GM12878 (cell line): ENCODE measurements around the gene NT5DC4. TPM values are rescaled to one million over a fixed set of nuclear protein-coding genes. Genes with fewer than 3 reads are reported as not detected.
A peak's percentile ranks its signal among the peaks of the same experiment; 100 is the strongest.

Source experiments
- ATAC-seq: fragments of 200-7000 bp; cut with Tn5 transposase; 3 replicates; pipeline ENCODE4 v1.9.1; 2020; ENCODE audit warnings: mild to moderate bottlenecking, moderate library complexity
- BruUV-seq: library from RNA; stranded (reverse); fragments of 400-500 nt; replicated peaks from 2 replicates; lab custom pipeline; 2021; lab: Mats Ljungman, UMichigan
- CTCF ChIA-PET: fragments of 300-600 bp; sonication (Branson Sonifier 250); formaldehyde crosslinking; extraction: SDS; loops from one replicate; lab custom pipeline; 2021; ENCODE audit warnings: inconsistent platforms; lab: Yijun Ruan, JAX
- POLR2A ChIA-PET: fragments of 350-600 bp; formaldehyde crosslinking; extraction: SDS; loops from one replicate; lab custom pipeline; 2021; ENCODE audit warnings: inconsistent platforms; lab: Charles Lee
- RAD21 ChIA-PET: fragments of 300-600 bp; sonication (Branson Sonifier 250); formaldehyde crosslinking; loops from one replicate; lab custom pipeline; 2023; ENCODE audit warnings: antibody characterized with exemption; ENCODE audit not compliant: unreplicated experiment; lab: Charles Lee
- SMC1A ChIA-PET: fragments of 300-600 bp; sonication (Branson Sonifier 250); formaldehyde crosslinking; loops from one replicate; lab custom pipeline; 2023; ENCODE audit not compliant: unreplicated experiment, uncharacterized antibody; lab: Charles Lee
- DNase-seq: peaks from one replicate; pipeline ENCODE4 v3.0.0-alpha.2; 2011; ENCODE audit warnings: low read depth, low spot score
- FAIRE-seq: peaks from 3 replicates; lab custom pipeline; 2011; peaks lifted over from hg19 to GRCh38; lab: Jason Lieb, UNC
- H2AFZ ChIP-seq: 2 replicates; pipeline ENCODE4 v1.6.0; 2011; ENCODE audit warnings: low read depth, low read length, control low read depth; ENCODE audit not compliant: control insufficient read depth
- H3K27ac ChIP-seq: 2 replicates; pipeline ENCODE4 v1.5.1; 2011; ENCODE audit warnings: control low read depth; ENCODE audit not compliant: control insufficient read depth, insufficient read depth
- H3K27me3 ChIP-seq, 2 experiments: replicated peaks in 1 of 2; 2 replicates each; pipeline versions ENCODE4 v1.6.0 to v1.6.1; 2011; ENCODE audit warnings: low read length in 1 of 2; ENCODE audit not compliant: control insufficient read depth in 2 of 2, insufficient read depth in 2 of 2
- H3K36me3 ChIP-seq, 2 experiments: 2 replicates each; pipeline ENCODE4 v1.5.1; 2011; ENCODE audit warnings: low read length in 1 of 2; ENCODE audit not compliant: control insufficient read depth in 2 of 2, insufficient read depth in 2 of 2
- H3K4me1 ChIP-seq: 2 replicates; pipeline ENCODE4 v1.6.1; 2011; ENCODE audit warnings: mild to moderate bottlenecking, low read length, moderate library complexity, mixed read lengths; ENCODE audit not compliant: control insufficient read depth, insufficient read depth
- H3K4me2 ChIP-seq: 2 replicates; pipeline ENCODE4 v1.6.0; 2011; ENCODE audit warnings: control low read depth; ENCODE audit not compliant: control insufficient read depth, insufficient read depth
- H3K4me3 ChIP-seq: fragments of 200-600 bp; sonication (generic); 2 replicates; pipeline ENCODE4 v1.5.1; 2016
- H3K79me2 ChIP-seq: 2 replicates; pipeline ENCODE4 v1.6.0; 2011; ENCODE audit warnings: low read length; ENCODE audit not compliant: control insufficient read depth, insufficient read depth
- H3K9ac ChIP-seq: 2 replicates; pipeline ENCODE4 v1.8.0; 2011; ENCODE audit warnings: low read length, control low read depth, mixed read lengths; ENCODE audit not compliant: control insufficient read depth, insufficient read depth
- H3K9me3 ChIP-seq: replicated peaks from 3 replicates; pipeline ENCODE4 v1.5.1; 2011; ENCODE audit warnings: mild to moderate bottlenecking, low read length; ENCODE audit not compliant: control insufficient read depth, insufficient read depth
- H4K20me1 ChIP-seq: 2 replicates; pipeline ENCODE4 v1.6.0; 2011; ENCODE audit not compliant: control insufficient read depth, insufficient read depth
- BACH1 ChIP-seq: fragments of 450-650 bp; IDR thresholded peaks from 2 replicates; pipeline ENCODE4 v1.6.1; 2017; ENCODE audit warnings: mild to moderate bottlenecking, borderline replicate concordance
- EGR1 ChIP-seq, 2 experiments: IDR thresholded peaks; 1 replicate in 1 of 2; 2 replicates in 1 of 2; pipeline ENCODE4 v1.6.1; 2011 to 2012; ENCODE audit warnings: low read depth in 2 of 2, low read length in 2 of 2, borderline replicate concordance in 1 of 2, mild to moderate bottlenecking in 1 of 2, moderate library complexity in 1 of 2
- IKZF2 ChIP-seq, 2 experiments: fragments of 450-650 bp; IDR thresholded peaks; 2 replicates each; pipeline ENCODE4 v1.6.1; 2017; ENCODE audit warnings: mild to moderate bottlenecking in 2 of 2, moderate library complexity in 2 of 2
- LARP7 ChIP-seq: fragments of 450-650 bp; IDR thresholded peaks from 2 replicates; pipeline ENCODE4 v1.6.1; 2017; ENCODE audit warnings: mild to moderate bottlenecking
- MEF2A ChIP-seq: IDR thresholded peaks from 2 replicates; pipeline ENCODE4 v1.6.1; 2011; ENCODE audit warnings: low read depth, mild to moderate bottlenecking, low read length, moderate library complexity; ENCODE audit not compliant: insufficient read depth
- MXI1 ChIP-seq: fragments of 150-350 bp; IDR thresholded peaks from 2 replicates; pipeline ENCODE4 v1.6.1; 2011; ENCODE audit warnings: low read depth, mild to moderate bottlenecking, inconsistent platforms, low read length, improper control_type of control experiment
- POLR2A ChIP-seq: IDR thresholded peaks from 2 replicates; pipeline ENCODE4 v1.6.1; 2011; ENCODE audit warnings: low read depth, mild to moderate bottlenecking, low read length
- SUPT20H ChIP-seq: IDR thresholded peaks from 2 replicates; pipeline ENCODE4 v1.6.1; 2011; ENCODE audit warnings: low read depth, mild to moderate bottlenecking, low read length, moderate library complexity, borderline replicate concordance; ENCODE audit not compliant: control insufficient read depth
- TBL1XR1 ChIP-seq: IDR thresholded peaks from 2 replicates; pipeline ENCODE4 v1.6.1; 2012; ENCODE audit warnings: low read depth, low read length, improper control_type of control experiment
- in situ Hi-C: fragments of 300-500 bp; cut with MboI; formaldehyde crosslinking; loops from 9 replicates; pipeline ENCODE4 v1.14.3; 2018; ENCODE audit warnings: mixed read lengths
- intact Hi-C: fragments of 100-400 bp; cut with micrococcal nuclease; formaldehyde crosslinking; loops from one replicate; pipeline ENCODE4 v1.14.2; 2022; ENCODE audit not compliant: unreplicated experiment
- polyA plus RNA-seq, 11 experiments: library from polyadenylated mRNA; depleted of rRNA in 4 of 11; unstranded in 6 of 11; stranded (reverse) in 5 of 11; fragments of >200 nt; fragmentation: Nextera tagmentation in 4 of 11; fragmentation: Illumina TruSeq in 1 of 11; extraction: Ambion mirVana in 4 of 11; extraction: Trizol in 1 of 11; gene quantifications; 1 replicate in 1 of 11; 2 replicates in 10 of 11; pipeline versions ENCODE4 v1.2.1 to v1.2.3, GENCODE V29; 2011 to 2016; ENCODE audit warnings: inconsistent platforms in 2 of 11, missing spikeins in 2 of 11, low read depth in 1 of 11
- total RNA-seq, 4 experiments: library from RNA; depleted of rRNA in 3 of 4; stranded (reverse); fragments of >200 nt in 3 of 4; fragmentation: Illumina TruSeq in 1 of 4; extraction: Trizol in 1 of 4; gene quantifications; 2 replicates each; pipeline versions ENCODE4 v1.2.1 to v1.2.3, GENCODE V29; 2013 to 2021
- TF ChIP-seq, protein P1 (sequence below): fragments of 450-650 bp; IDR thresholded peaks from 2 replicates; pipeline ENCODE4 v1.6.1; 2016; ENCODE audit warnings: mild to moderate bottlenecking
- TF ChIP-seq, protein P2 (sequence below): fragments of 450-650 bp; IDR thresholded peaks from 2 replicates; pipeline ENCODE4 v1.6.1; 2017; ENCODE audit warnings: mild to moderate bottlenecking, moderate library complexity
- TF ChIP-seq, protein P3 (sequence below): fragments of 150-350 bp; IDR thresholded peaks from 2 replicates; pipeline ENCODE4 v1.6.1; 2016; ENCODE audit warnings: low read depth, low read length
- TF ChIP-seq, protein P4 (sequence below): IDR thresholded peaks from 2 replicates; pipeline ENCODE4 v1.6.1; 2011; ENCODE audit warnings: borderline replicate concordance, low read depth, mild to moderate bottlenecking, moderate library complexity, low read length; ENCODE audit not compliant: insufficient read depth, poor library complexity, severe bottlenecking

Gene NT5DC4
- total and polyA plus RNA-seq, 10 of the 15 experiments (the other 5 are each of a cell fraction or from before 2014, with no cell fraction given): 0.04 to 2.6 (median 0.32) TPM; not detected in 2

DNA sequence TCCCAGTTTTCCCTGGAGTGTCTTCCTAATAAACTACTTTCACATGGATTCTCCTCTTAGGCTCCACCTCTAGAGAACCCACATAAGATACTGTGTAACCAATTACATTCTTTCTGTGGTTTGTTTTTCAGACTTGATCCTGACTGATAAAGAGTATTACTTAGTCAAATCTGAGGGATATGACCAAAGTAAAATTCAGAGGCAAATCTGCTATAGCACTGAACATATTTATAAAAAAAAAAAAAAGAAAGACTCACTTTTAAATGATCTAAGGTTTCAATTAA is 29.7 kb downstream of the NT5DC4 start:
- ATAC-seq: peak; percentile 14; the same call in 2 of the 3 replicates
- peaks cover 11 to 35% of the 10 kb centered on the region in 2 experiments for H3K36me3 ChIP-seq
- no peak overlapping the region for H3K27ac ChIP-seq

More for the DNA sequence above, 29.7 kb downstream of the NT5DC4 start:
- no peaks in the 10 kb centered on the region for H3K4me1 ChIP-seq
- no peaks in the 10 kb centered on the region for H4K20me1 ChIP-seq
- in situ Hi-C loops: loop anchor here (5.0 kb wide), 2 partner anchors 127 to 187 kb away; no protein-coding TSS in a partner anchor
- no peak overlapping the region for H3K9ac ChIP-seq
- no peaks in the 10 kb centered on the region for H3K9me3 ChIP-seq
- intact Hi-C loops: loop anchor here (2.0 kb wide), 1 partner anchor 32 kb away; no protein-coding TSS in a partner anchor
- no TSS peak for BruUV-seq
- CTCF ChIA-PET: interaction anchor here (0.6 to 17.7 kb wide), 24 partner anchors 11 to 209 kb away, joined by 3 to 496 read pairs (median 8); partner anchors contain the start of gene CHCHD5
- H2AFZ ChIP-seq: no peak overlapping the region
- no peak for DNase-seq
- no peak overlapping the region for H3K4me3 ChIP-seq
- peaks cover 3% of the 10 kb centered on the region for H3K79me2 ChIP-seq
- RAD21 ChIA-PET: interaction anchor here (1.0 to 10.0 kb wide), 16 partner anchors 10 to 208 kb away, joined by 3 to 281 read pairs (median 7); partner anchors contain the start of gene IL1A
- POLR2A ChIA-PET: interaction anchor here (0.6 to 1.6 kb wide), 6 partner anchors 11 to 132 kb away, joined by 3 to 5 read pairs (median 3); no protein-coding TSS in a partner anchor
- no peak for FAIRE-seq
- SMC1A ChIA-PET: interaction anchor here (0.6 to 10.4 kb wide), 23 partner anchors 10 to 208 kb away, joined by 3 to 362 read pairs (median 8); partner anchors contain the start of genes IL1A and IL1B
- H3K27me3 ChIP-seq: no peaks in the 10 kb centered on the region
- TF ChIP-seq EGR1 (IDR thresholded peaks at IDR 0.05; ENCODE audit: borderline replicate concordance in 1 of 2, low read depth in 2 of 2, low read length in 2 of 2): no peak
- TF ChIP-seq, protein P1, sequence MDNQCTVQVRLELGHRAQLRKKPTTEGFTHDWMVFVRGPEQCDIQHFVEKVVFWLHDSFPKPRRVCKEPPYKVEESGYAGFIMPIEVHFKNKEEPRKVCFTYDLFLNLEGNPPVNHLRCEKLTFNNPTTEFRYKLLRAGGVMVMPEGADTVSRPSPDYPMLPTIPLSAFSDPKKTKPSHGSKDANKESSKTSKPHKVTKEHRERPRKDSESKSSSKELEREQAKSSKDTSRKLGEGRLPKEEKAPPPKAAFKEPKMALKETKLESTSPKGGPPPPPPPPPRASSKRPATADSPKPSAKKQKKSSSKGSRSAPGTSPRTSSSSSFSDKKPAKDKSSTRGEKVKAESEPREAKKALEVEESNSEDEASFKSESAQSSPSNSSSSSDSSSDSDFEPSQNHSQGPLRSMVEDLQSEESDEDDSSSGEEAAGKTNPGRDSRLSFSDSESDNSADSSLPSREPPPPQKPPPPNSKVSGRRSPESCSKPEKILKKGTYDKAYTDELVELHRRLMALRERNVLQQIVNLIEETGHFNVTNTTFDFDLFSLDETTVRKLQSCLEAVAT: no peak
- no peak for TF ChIP-seq BACH1
- no peak for TF ChIP-seq TBL1XR1
- no peak for TF ChIP-seq MXI1
- TF ChIP-seq, protein P2, sequence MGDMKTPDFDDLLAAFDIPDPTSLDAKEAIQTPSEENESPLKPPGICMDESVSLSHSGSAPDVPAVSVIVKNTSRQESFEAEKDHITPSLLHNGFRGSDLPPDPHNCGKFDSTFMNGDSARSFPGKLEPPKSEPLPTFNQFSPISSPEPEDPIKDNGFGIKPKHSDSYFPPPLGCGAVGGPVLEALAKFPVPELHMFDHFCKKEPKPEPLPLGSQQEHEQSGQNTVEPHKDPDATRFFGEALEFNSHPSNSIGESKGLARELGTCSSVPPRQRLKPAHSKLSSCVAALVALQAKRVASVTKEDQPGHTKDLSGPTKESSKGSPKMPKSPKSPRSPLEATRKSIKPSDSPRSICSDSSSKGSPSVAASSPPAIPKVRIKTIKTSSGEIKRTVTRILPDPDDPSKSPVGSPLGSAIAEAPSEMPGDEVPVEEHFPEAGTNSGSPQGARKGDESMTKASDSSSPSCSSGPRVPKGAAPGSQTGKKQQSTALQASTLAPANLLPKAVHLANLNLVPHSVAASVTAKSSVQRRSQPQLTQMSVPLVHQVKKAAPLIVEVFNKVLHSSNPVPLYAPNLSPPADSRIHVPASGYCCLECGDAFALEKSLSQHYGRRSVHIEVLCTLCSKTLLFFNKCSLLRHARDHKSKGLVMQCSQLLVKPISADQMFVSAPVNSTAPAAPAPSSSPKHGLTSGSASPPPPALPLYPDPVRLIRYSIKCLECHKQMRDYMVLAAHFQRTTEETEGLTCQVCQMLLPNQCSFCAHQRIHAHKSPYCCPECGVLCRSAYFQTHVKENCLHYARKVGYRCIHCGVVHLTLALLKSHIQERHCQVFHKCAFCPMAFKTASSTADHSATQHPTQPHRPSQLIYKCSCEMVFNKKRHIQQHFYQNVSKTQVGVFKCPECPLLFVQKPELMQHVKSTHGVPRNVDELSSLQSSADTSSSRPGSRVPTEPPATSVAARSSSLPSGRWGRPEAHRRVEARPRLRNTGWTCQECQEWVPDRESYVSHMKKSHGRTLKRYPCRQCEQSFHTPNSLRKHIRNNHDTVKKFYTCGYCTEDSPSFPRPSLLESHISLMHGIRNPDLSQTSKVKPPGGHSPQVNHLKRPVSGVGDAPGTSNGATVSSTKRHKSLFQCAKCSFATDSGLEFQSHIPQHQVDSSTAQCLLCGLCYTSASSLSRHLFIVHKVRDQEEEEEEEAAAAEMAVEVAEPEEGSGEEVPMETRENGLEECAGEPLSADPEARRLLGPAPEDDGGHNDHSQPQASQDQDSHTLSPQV: no peak
- TF ChIP-seq LARP7: no peak
- TF ChIP-seq, protein P3, sequence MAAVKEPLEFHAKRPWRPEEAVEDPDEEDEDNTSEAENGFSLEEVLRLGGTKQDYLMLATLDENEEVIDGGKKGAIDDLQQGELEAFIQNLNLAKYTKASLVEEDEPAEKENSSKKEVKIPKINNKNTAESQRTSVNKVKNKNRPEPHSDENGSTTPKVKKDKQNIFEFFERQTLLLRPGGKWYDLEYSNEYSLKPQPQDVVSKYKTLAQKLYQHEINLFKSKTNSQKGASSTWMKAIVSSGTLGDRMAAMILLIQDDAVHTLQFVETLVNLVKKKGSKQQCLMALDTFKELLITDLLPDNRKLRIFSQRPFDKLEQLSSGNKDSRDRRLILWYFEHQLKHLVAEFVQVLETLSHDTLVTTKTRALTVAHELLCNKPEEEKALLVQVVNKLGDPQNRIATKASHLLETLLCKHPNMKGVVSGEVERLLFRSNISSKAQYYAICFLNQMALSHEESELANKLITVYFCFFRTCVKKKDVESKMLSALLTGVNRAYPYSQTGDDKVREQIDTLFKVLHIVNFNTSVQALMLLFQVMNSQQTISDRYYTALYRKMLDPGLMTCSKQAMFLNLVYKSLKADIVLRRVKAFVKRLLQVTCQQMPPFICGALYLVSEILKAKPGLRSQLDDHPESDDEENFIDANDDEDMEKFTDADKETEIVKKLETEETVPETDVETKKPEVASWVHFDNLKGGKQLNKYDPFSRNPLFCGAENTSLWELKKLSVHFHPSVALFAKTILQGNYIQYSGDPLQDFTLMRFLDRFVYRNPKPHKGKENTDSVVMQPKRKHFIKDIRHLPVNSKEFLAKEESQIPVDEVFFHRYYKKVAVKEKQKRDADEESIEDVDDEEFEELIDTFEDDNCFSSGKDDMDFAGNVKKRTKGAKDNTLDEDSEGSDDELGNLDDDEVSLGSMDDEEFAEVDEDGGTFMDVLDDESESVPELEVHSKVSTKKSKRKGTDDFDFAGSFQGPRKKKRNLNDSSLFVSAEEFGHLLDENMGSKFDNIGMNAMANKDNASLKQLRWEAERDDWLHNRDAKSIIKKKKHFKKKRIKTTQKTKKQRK: no peak
- TF ChIP-seq, protein P4, sequence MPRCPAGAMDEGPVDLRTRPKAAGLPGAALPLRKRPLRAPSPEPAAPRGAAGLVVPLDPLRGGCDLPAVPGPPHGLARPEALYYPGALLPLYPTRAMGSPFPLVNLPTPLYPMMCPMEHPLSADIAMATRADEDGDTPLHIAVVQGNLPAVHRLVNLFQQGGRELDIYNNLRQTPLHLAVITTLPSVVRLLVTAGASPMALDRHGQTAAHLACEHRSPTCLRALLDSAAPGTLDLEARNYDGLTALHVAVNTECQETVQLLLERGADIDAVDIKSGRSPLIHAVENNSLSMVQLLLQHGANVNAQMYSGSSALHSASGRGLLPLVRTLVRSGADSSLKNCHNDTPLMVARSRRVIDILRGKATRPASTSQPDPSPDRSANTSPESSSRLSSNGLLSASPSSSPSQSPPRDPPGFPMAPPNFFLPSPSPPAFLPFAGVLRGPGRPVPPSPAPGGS: no peak
- no peak for TF ChIP-seq SUPT20H
- no peak for TF ChIP-seq MEF2A
- TF ChIP-seq IKZF2 (IDR thresholded peaks at IDR 0.05): no peak
- no peak for TF ChIP-seq POLR2A
- no peak overlapping the region for H3K4me2 ChIP-seq
